ENCODE data around the gene IFT122. TPM values are rescaled to one million over a fixed set of nuclear protein-coding genes. Genes with fewer than 3 reads are reported as not detected.

The IFT122 gene
- total RNA-seq, 5 donors from 2014 or later (not counting 1 experiment from before 2014, with no cell fraction given), result 15.0 to 23.9 (median 18.1) TPM

- Histone ChIP-seq H3K27ac (ENCODE audit: low read length) (no peak overlapping the region), H3K9me3 (no peaks in the 10 kb centered on the region), H3K4me3 (ENCODE audit: control insufficient read depth in 1 of 2, extremely low read depth in 1 of 2, low read length in 1 of 2) (no peak overlapping the region), H3K27me3 (replicated peaks in 1 of 2; ENCODE audit: control insufficient read depth in 2 of 2, extremely low read depth in 1 of 2, insufficient read depth in 2 of 2, low read length in 1 of 2) (peaks cover 0 to 15% of the 10 kb centered on the region in 2 experiments), H3K36me3 (ENCODE audit: control insufficient read depth in 2 of 2, extremely low read depth in 1 of 2, insufficient read depth in 1 of 2, low read length in 1 of 2) (no peaks in the 10 kb centered on the region), H3K4me1 (ENCODE audit: control insufficient read depth in 1 of 2, extremely low read depth in 1 of 2, insufficient read depth in 2 of 2, low read length in 2 of 2) (no peaks in the 10 kb centered on the region)
- no CpG with 5 or more reads among the region's 1 CpG for WGBS (ENCODE audit: insufficient coverage)
- ChIA-PET CTCF (no interaction called here), POLR2A (no interaction called here)
- Mint-ChIP-seq H3K27me3 (peaks cover 0 to 2% of the 10 kb centered on the region in 2 donors), H3K27ac (no peak overlapping the region), H3K36me3 (no peaks in the 10 kb centered on the region), H3K4me3 (no peak overlapping the region), H3K4me1 (no peaks in the 10 kb centered on the region), H3K9me3 (no peaks in the 10 kb centered on the region)
- ATAC-seq (replicated peaks in 1 of 4) (no peak), DNase-seq (no peak)
Measured at GRCh38 chr3:129535075-129535474, 95.1 kb downstream of the IFT122 start.

DNA sequence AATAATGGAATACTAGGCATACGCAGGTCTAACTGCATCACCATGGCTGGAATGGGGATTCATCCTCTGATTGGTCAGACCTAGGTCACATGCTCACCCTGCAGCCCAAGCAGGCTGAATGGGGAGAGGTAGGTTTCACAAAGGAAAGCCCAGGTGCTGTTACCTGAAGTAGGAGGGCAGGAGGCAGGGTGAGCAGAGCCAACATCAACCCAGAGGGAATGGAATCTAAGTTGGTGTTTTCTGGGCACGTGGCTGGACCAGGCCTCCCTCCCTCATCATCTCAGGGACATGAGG, 96.3 kb downstream of the IFT122 start:
- WGBS (ENCODE audit: insufficient coverage), result 100% methylated on average over 1 of the region's 2 CpGs
- Mint-ChIP-seq H3K27ac (no peak overlapping the region), H3K4me1 (no peaks in the 10 kb centered on the region), H3K9me3 (no peaks in the 10 kb centered on the region), H3K27me3 (peaks cover 0 to 2% of the 10 kb centered on the region in 2 donors), H3K4me3 (no peak overlapping the region), H3K36me3 (no peaks in the 10 kb centered on the region)
- Histone ChIP-seq H3K4me1 (ENCODE audit: control insufficient read depth in 1 of 2, extremely low read depth in 1 of 2, insufficient read depth in 2 of 2, low read length in 2 of 2) (no peaks in the 10 kb centered on the region), H3K4me3 (ENCODE audit: control insufficient read depth in 1 of 2, extremely low read depth in 1 of 2, low read length in 1 of 2) (no peak overlapping the region), H3K27ac (ENCODE audit: low read length) (no peak overlapping the region), H3K9me3 (no peaks in the 10 kb centered on the region), H3K36me3 (ENCODE audit: control insufficient read depth in 2 of 2, extremely low read depth in 1 of 2, insufficient read depth in 1 of 2, low read length in 1 of 2) (no peaks in the 10 kb centered on the region), H3K27me3 (replicated peaks in 1 of 2; ENCODE audit: control insufficient read depth in 2 of 2, extremely low read depth in 1 of 2, insufficient read depth in 2 of 2, low read length in 1 of 2) (peaks cover 0 to 13% of the 10 kb centered on the region in 2 experiments)
- no peak for DNase-seq
- CTCF ChIA-PET, result interaction anchor here in 1 of 2 donors (0.6 kb wide), 1 partner anchor 51 kb away, joined by 3 read pairs; no protein-coding TSS in a partner anchor
- no peak for ATAC-seq (replicated peaks in 1 of 4)
- POLR2A ChIA-PET, result no interaction called here

DNA sequence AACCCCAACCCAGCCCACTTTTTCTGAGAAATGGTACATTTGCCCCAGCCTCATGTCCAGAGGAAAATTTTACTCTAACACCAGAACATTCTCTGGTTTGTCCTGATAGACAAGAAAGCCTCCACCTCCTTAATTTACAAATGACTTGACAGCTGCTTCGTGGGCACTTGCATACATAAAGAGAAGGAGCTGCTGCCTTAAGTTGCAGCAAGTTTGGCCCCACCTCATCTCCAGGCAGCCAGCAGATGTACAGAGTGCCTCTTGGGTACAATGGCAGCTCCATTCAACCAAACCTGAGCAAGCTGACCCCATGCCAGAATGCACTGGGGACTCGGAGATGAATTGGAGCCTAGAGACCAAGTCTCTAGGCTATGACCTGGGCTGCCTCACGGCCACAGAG, 96.8 kb downstream of the IFT122 start:
- Mint-ChIP-seq H3K9me3 (no peaks in the 10 kb centered on the region), H3K4me1 (no peaks in the 10 kb centered on the region), H3K27ac (no peak overlapping the region), H3K36me3 (no peaks in the 10 kb centered on the region), H3K27me3 (no peaks in the 10 kb centered on the region), H3K4me3 (no peak overlapping the region)
- ChIA-PET POLR2A (interaction anchor here in 1 of 2 donors (0.7 kb wide), 1 partner anchor 13 kb away, joined by 17 read pairs; no protein-coding TSS in a partner anchor), CTCF (interaction anchor here in 1 of 2 donors (0.5 kb wide), 1 partner anchor 230 kb away, joined by 4 read pairs; no protein-coding TSS in a partner anchor)
- Histone ChIP-seq H3K4me3 (ENCODE audit: control insufficient read depth in 1 of 2, extremely low read depth in 1 of 2, low read length in 1 of 2) (no peak overlapping the region), H3K27me3 (replicated peaks in 1 of 2; ENCODE audit: control insufficient read depth in 2 of 2, extremely low read depth in 1 of 2, insufficient read depth in 2 of 2, low read length in 1 of 2) (peaks cover 0 to 9% of the 10 kb centered on the region in 2 experiments), H3K9me3 (no peaks in the 10 kb centered on the region), H3K4me1 (ENCODE audit: control insufficient read depth in 1 of 2, extremely low read depth in 1 of 2, insufficient read depth in 2 of 2, low read length in 2 of 2) (no peaks in the 10 kb centered on the region), H3K27ac (ENCODE audit: low read length) (no peak overlapping the region), H3K36me3 (ENCODE audit: control insufficient read depth in 2 of 2, extremely low read depth in 1 of 2, insufficient read depth in 1 of 2, low read length in 1 of 2) (no peaks in the 10 kb centered on the region)
- ATAC-seq (replicated peaks in 1 of 4) (no peak), DNase-seq (no peak)
- WGBS (ENCODE audit: insufficient coverage), result 68% methylated on average over 3 of the region's 3 CpGs

GRCh38 chr3:129539206-129539605, 99.2 kb downstream of the IFT122 start:
- no peak for ATAC-seq (replicated peaks in 1 of 4)
- WGBS (ENCODE audit: insufficient coverage), result 93% methylated on average over 6 of the region's 8 CpGs
- H3K27me3 ChIP-seq (replicated peaks in 1 of 2; ENCODE audit: control insufficient read depth in 2 of 2, extremely low read depth in 1 of 2, insufficient read depth in 2 of 2, low read length in 1 of 2), result peaks cover 0 to 2% of the 10 kb centered on the region in 2 experiments
- H3K4me1 Mint-ChIP-seq, result no peaks in the 10 kb centered on the region
- ChIA-PET CTCF (no interaction called here), POLR2A (interaction anchor here in 1 of 2 donors (0.5 kb wide), 1 partner anchor 431 kb away, joined by 3 read pairs; no protein-coding TSS in a partner anchor)
- no peak overlapping the region for H3K4me3 Mint-ChIP-seq
- H3K27ac Mint-ChIP-seq, result no peak overlapping the region
- H3K27me3 Mint-ChIP-seq, result no peaks in the 10 kb centered on the region
- H3K27ac ChIP-seq (ENCODE audit: low read length), result no peak overlapping the region
- H3K36me3 Mint-ChIP-seq, result no peaks in the 10 kb centered on the region
- H3K36me3 ChIP-seq (ENCODE audit: control insufficient read depth in 2 of 2, extremely low read depth in 1 of 2, insufficient read depth in 1 of 2, low read length in 1 of 2), result no peaks in the 10 kb centered on the region
- H3K9me3 Mint-ChIP-seq, result no peaks in the 10 kb centered on the region
- H3K4me3 ChIP-seq (ENCODE audit: control insufficient read depth in 1 of 2, extremely low read depth in 1 of 2, low read length in 1 of 2), result no peak overlapping the region
- DNase-seq, result no peak
- H3K9me3 ChIP-seq, result no peaks in the 10 kb centered on the region
- H3K4me1 ChIP-seq (ENCODE audit: control insufficient read depth in 1 of 2, extremely low read depth in 1 of 2, insufficient read depth in 2 of 2, low read length in 2 of 2), result no peaks in the 10 kb centered on the region

GRCh38 chr3:129540776-129541516, 100.9 kb downstream of the IFT122 start:
- Histone ChIP-seq H3K27ac (ENCODE audit: low read length) (no peak overlapping the region), H3K4me1 (ENCODE audit: control insufficient read depth in 1 of 2, extremely low read depth in 1 of 2, insufficient read depth in 2 of 2, low read length in 2 of 2) (no peaks in the 10 kb centered on the region), H3K36me3 (ENCODE audit: control insufficient read depth in 2 of 2, extremely low read depth in 1 of 2, insufficient read depth in 1 of 2, low read length in 1 of 2) (no peaks in the 10 kb centered on the region), H3K9me3 (no peaks in the 10 kb centered on the region), H3K4me3 (ENCODE audit: control insufficient read depth in 1 of 2, extremely low read depth in 1 of 2, low read length in 1 of 2) (no peak overlapping the region), H3K27me3 (replicated peaks in 1 of 2; ENCODE audit: control insufficient read depth in 2 of 2, extremely low read depth in 1 of 2, insufficient read depth in 2 of 2, low read length in 1 of 2) (peaks cover 0 to 2% of the 10 kb centered on the region in 2 experiments)
- DNase-seq, result no peak
- POLR2A ChIA-PET, result no interaction called here
- WGBS (ENCODE audit: insufficient coverage), result no CpG with 5 or more reads among the region's 11 CpGs
- no peaks in the 10 kb centered on the region for H3K4me1 Mint-ChIP-seq
- H3K36me3 Mint-ChIP-seq, result no peaks in the 10 kb centered on the region
- no peak for ATAC-seq (replicated peaks in 1 of 4)
- no peak overlapping the region for H3K27ac Mint-ChIP-seq
- CTCF ChIA-PET, result no interaction called here
- H3K9me3 Mint-ChIP-seq, result no peaks in the 10 kb centered on the region
- no peaks in the 10 kb centered on the region for H3K27me3 Mint-ChIP-seq
- H3K4me3 Mint-ChIP-seq, result no peak overlapping the region

DNA sequence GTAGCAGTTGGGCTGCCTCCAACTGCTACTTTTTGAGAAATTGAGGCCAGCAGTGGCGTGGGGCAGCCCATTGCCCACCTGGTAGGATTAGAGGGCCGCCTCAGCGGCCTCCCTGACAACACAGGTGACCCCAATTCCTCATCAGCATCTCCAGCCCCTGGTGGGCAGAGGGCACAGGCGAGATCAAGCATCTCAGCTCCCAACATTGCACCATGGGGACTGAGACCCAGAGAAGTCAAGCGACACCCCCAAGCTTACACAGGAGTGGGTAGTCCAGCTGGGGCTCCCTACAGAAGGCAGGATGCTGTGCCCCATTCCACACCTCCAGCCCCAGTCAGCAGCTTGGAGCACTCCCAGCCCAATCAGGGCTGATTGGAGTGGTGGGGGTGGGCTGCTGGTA, 102.7 kb downstream of the IFT122 start:
- peaks cover 0 to 4% of the 10 kb centered on the region in 2 experiments for H3K27me3 ChIP-seq (replicated peaks in 1 of 2; ENCODE audit: control insufficient read depth in 2 of 2, extremely low read depth in 1 of 2, insufficient read depth in 2 of 2, low read length in 1 of 2)
- Mint-ChIP-seq H3K4me3 (no peak overlapping the region), H3K27ac (no peak overlapping the region), H3K27me3 (no peaks in the 10 kb centered on the region), H3K4me1 (no peaks in the 10 kb centered on the region), H3K36me3 (no peaks in the 10 kb centered on the region), H3K9me3 (no peaks in the 10 kb centered on the region)
- no peaks in the 10 kb centered on the region for H3K36me3 ChIP-seq (ENCODE audit: control insufficient read depth in 2 of 2, extremely low read depth in 1 of 2, insufficient read depth in 1 of 2, low read length in 1 of 2)
- CTCF ChIA-PET, result interaction anchor here in 1 of 2 donors (0.6 kb wide), 1 partner anchor 1884 kb away, joined by 6 read pairs; no protein-coding TSS in a partner anchor
- H3K27ac ChIP-seq (ENCODE audit: low read length), result no peak overlapping the region
- POLR2A ChIA-PET, result no interaction called here
- H3K9me3 ChIP-seq, result no peaks in the 10 kb centered on the region
- no peaks in the 10 kb centered on the region for H3K4me1 ChIP-seq (ENCODE audit: control insufficient read depth in 1 of 2, extremely low read depth in 1 of 2, insufficient read depth in 2 of 2, low read length in 2 of 2)
- DNase-seq (no peak), ATAC-seq (replicated peaks in 1 of 4) (no peak)
- H3K4me3 ChIP-seq (ENCODE audit: control insufficient read depth in 1 of 2, extremely low read depth in 1 of 2, low read length in 1 of 2), result no peak overlapping the region
- 87% methylated on average over 4 of the region's 5 CpGs for WGBS (ENCODE audit: insufficient coverage)

Measured in T-cell (primary cell).